K562 (cell line): Measurements from ENCODE around the gene SULT2B1. TPM values are rescaled to one million over a fixed set of nuclear protein-coding genes. Genes with fewer than 3 reads are reported as not detected.

Experiments
- AFF4 ChIP-seq: sonication (generic); formaldehyde crosslinking; IDR thresholded peaks from 2 replicates; pipeline ENCODE4 v1.8.0; 2023; ENCODE audit warnings: mild to moderate bottlenecking, missing genetic modification reagents
- ATF7 ChIP-seq: fragments of 450-650 bp; IDR thresholded peaks from 2 replicates; pipeline ENCODE4 v1.7.1; 2014; ENCODE audit warnings: mild to moderate bottlenecking, moderate library complexity
- CTBP1 ChIP-seq: fragments of 450-650 bp; IDR thresholded peaks from 2 replicates; pipeline ENCODE4 v1.6.1; 2016; ENCODE audit warnings: borderline replicate concordance
- EP400 ChIP-seq: fragments of 450-650 bp; IDR thresholded peaks from 2 replicates; pipeline ENCODE4 v1.6.1; 2017; ENCODE audit warnings: antibody characterized with exemption, mild to moderate bottlenecking, moderate library complexity
- GABPB1 ChIP-seq: sonication (generic); formaldehyde crosslinking; IDR thresholded peaks from 2 replicates; pipeline ENCODE4 v1.8.0; 2022; ENCODE audit warnings: mild to moderate bottlenecking, missing genetic modification reagents
- NFATC3 ChIP-seq: fragments of 450-650 bp; IDR thresholded peaks from 2 replicates; pipeline ENCODE4 v1.6.1; 2017; ENCODE audit warnings: mild to moderate bottlenecking
- NFIX ChIP-seq: fragments of 250-450 bp; sonication (Bioruptor Pico); IDR thresholded peaks from 2 replicates; pipeline ENCODE4 v1.4.0; 2020; ENCODE audit warnings: low read depth, mild to moderate bottlenecking, moderate library complexity
- POLR2B ChIP-seq: fragments of 450-650 bp; IDR thresholded peaks from 2 replicates; pipeline ENCODE4 v1.6.1; 2018; ENCODE audit warnings: low read depth; ENCODE audit not compliant: partially characterized antibody
- YY1 ChIP-seq, 3 experiments: IDR thresholded peaks; 2 replicates each; pipeline ENCODE4 v1.6.1; 2011; ENCODE audit warnings: low read length in 2 of 3, mild to moderate bottlenecking in 2 of 3, moderate library complexity in 2 of 3, borderline replicate concordance in 1 of 3, control low read depth in 1 of 3, low read depth in 1 of 3; ENCODE audit not compliant: insufficient read depth in 3 of 3, insufficient replicate concordance in 2 of 3, control insufficient read depth in 1 of 3, insufficient read length in 1 of 3; ENCODE audit errors: extremely low read depth in 1 of 3
- ZBTB2 ChIP-seq: fragments of 450-650 bp; IDR thresholded peaks from 2 replicates; pipeline ENCODE4 v1.6.1; 2016; ENCODE audit warnings: antibody characterized with exemption
- ZNF444 ChIP-seq: fragments of 250-450 bp; sonication (Bioruptor Pico); IDR thresholded peaks from 2 replicates; pipeline ENCODE4 v1.4.0; 2020; ENCODE audit warnings: mild to moderate bottlenecking, moderate library complexity
- ZNF592 ChIP-seq: fragments of 450-650 bp; IDR thresholded peaks from 2 replicates; pipeline ENCODE4 v1.6.1; 2017; ENCODE audit warnings: antibody characterized with exemption, mild to moderate bottlenecking
- ZNF785 ChIP-seq: fragments of 250-450 bp; sonication (Bioruptor Pico); IDR thresholded peaks from 2 replicates; pipeline ENCODE4 v1.4.0; 2020; ENCODE audit warnings: mild to moderate bottlenecking
- polyA plus RNA-seq, 8 experiments: library from polyadenylated mRNA; depleted of rRNA in 4 of 8; stranded (reverse) in 5 of 8; unstranded in 3 of 8; fragments of >200 nt; fragmentation: Nextera tagmentation in 2 of 8; fragmentation: Illumina TruSeq in 1 of 8; extraction: Ambion mirVana in 2 of 8; extraction: Trizol in 1 of 8; gene quantifications; 2 replicates each; pipeline versions ENCODE4 v1.2.1 to v1.2.3, GENCODE V29; 2011 to 2014; ENCODE audit warnings: inconsistent platforms in 1 of 8, missing spikeins in 1 of 8
- total RNA-seq, 7 experiments: library from RNA; depleted of rRNA in 6 of 7; stranded (reverse); fragments of >200 nt in 6 of 7; fragmentation: Illumina TruSeq in 2 of 7; extraction: Trizol in 2 of 7; gene quantifications; 2 replicates each; pipeline versions ENCODE4 v1.2.1 to v1.2.3, GENCODE V29; 2011 to 2021; ENCODE audit warnings: low replicate concordance in 1 of 7

Gene SULT2B1
- total and polyA plus RNA-seq, 9 of the 15 experiments (the other 6 are each of a cell fraction or from before 2014, with no cell fraction given): 0.09 to 0.62 (median 0.22) TPM; not detected in 2

GRCh38 chr19:48639483-48640375 is 87.8 kb downstream of the SULT2B1 start (continued):
- TF ChIP-seq ZNF592 (no peak), ZNF444 (CRISPR knock-in tag) (no peak), ATF7 (0 out of 2 replicates have a peak, but pooled peaks have one; percentile 26), GABPB1 (peak; percentile 61; the same call in 1 of the 2 replicates), ZBTB2 (peak; percentile 47; the same call in 1 of the 2 replicates), EP400 (peak; percentile 61; the same call in 1 of the 2 replicates), NFIX (CRISPR knock-in tag) (no peak), YY1 (IDR thresholded peaks at IDR 0.05; ENCODE audit: borderline replicate concordance in 1 of 3, control insufficient read depth in 1 of 3, extremely low read depth in 1 of 3, insufficient read depth in 3 of 3, insufficient read length in 1 of 3, insufficient replicate concordance in 2 of 3, low read depth in 1 of 3, low read length in 2 of 3) (peak in 1 of 3 experiments; percentile 42), ZNF785 (CRISPR knock-in tag) (no peak), POLR2B (peak; percentile 58), CTBP1 (peak; percentile 6; the same call in 1 of the 2 replicates), NFATC3 (no peak), AFF4 (CRISPR knock-in tag) (0 out of 2 replicates have a peak, but pooled peaks have one; percentile 37)
